Activated CD8-positive, alpha-beta memory T cell treated with anti-CD3 and anti-CD28 coated beads, Interleukin-2, amount 50 U/mL, for 4 hours (primary cell): ENCODE data around the gene HMGB4.

Experiments
- DNase-seq: peaks from one replicate; pipeline ENCODE4 v3.0.0-alpha.2; 2020

Gene HMGB4

GRCh38 chr1:33849211-33849610 lies 14.7 kb upstream of the HMGB4 start:
- DNase-seq, result no peak

GRCh38 chr1:33850481-33850880 lies 13.4 kb upstream of the HMGB4 start:
- no peak for DNase-seq

- no peak for DNase-seq
These were observed 11.2 kb upstream of the HMGB4 start for GRCh38 chr1:33852711-33853110.

GRCh38 chr1:33853431-33853830 lies 10.4 kb upstream of the HMGB4 start:
- DNase-seq, result no peak

GRCh38 chr1:33854091-33854490 lies 9.8 kb upstream of the HMGB4 start:
- DNase-seq, result no peak

GRCh38 chr1:33860671-33861070 lies 3.2 kb upstream of the HMGB4 start:
- no peak for DNase-seq

- DNase-seq, result no peak
These were observed 846 bp downstream of the HMGB4 start for GRCh38 chr1:33864460-33865389.

GRCh38 chr1:33866281-33866680 lies 2.4 kb downstream of the HMGB4 start:
- DNase-seq, result no peak

- DNase-seq, result no peak
These were observed 3.8 kb downstream of the HMGB4 start for GRCh38 chr1:33867684-33868083.

- no peak for DNase-seq
These were observed 8.4 kb downstream of the HMGB4 start for GRCh38 chr1:33872275-33872674.

GRCh38 chr1:33872683-33873082 lies 8.8 kb downstream of the HMGB4 start:
- DNase-seq, result no peak

GRCh38 chr1:33874636-33875035 lies 10.8 kb downstream of the HMGB4 start:
- DNase-seq, result no peak

- DNase-seq, result no peak
These were observed 12.0 kb downstream of the HMGB4 start for GRCh38 chr1:33875862-33876261.

GRCh38 chr1:33876970-33877650 lies 13.2 kb downstream of the HMGB4 start:
- DNase-seq, result no peak

- no peak for DNase-seq
These were observed 14.5 kb downstream of the HMGB4 start for GRCh38 chr1:33878392-33878791.

- DNase-seq, result no peak
These were observed 16.4 kb downstream of the HMGB4 start for GRCh38 chr1:33880305-33880704.

GRCh38 chr1:33886496-33886895 lies 22.6 kb downstream of the HMGB4 start:
- no peak for DNase-seq

- DNase-seq, result no peak
These were observed 29.4 kb downstream of the HMGB4 start for GRCh38 chr1:33893147-33893830.

- DNase-seq, result no peak
These were observed 31.5 kb downstream of the HMGB4 start for GRCh38 chr1:33895396-33895795.

GRCh38 chr1:33895976-33896375 lies 32.1 kb downstream of the HMGB4 start:
- no peak for DNase-seq

GRCh38 chr1:33897092-33897725 lies 33.3 kb downstream of the HMGB4 start:
- no peak for DNase-seq

GRCh38 chr1:33898406-33898805 lies 34.5 kb downstream of the HMGB4 start:
- no peak for DNase-seq

GRCh38 chr1:33898881-33899280 lies 35.0 kb downstream of the HMGB4 start:
- DNase-seq, result no peak
